OCI-LY7 (cell line): ENCODE data around the gene KRTAP12-2. TPM values are rescaled to one million over a fixed set of nuclear protein-coding genes. Genes with fewer than 3 reads are reported as not detected.

ENCODE experiments used
- BruUV-seq: library from RNA; stranded (reverse); fragments of 400-500 nt; replicated peaks from 2 replicates; lab custom pipeline; 2021; lab: Mats Ljungman, UMichigan
- CTCF ChIA-PET: fragments of 300-600 bp; sonication (Branson Sonifier 250); formaldehyde crosslinking; loops from one replicate; lab custom pipeline; 2022; ENCODE audit warnings: antibody characterized with exemption; ENCODE audit not compliant: unreplicated experiment; lab: Charles Lee
- POLR2A ChIA-PET: fragments of 300-600 bp; sonication (Branson Sonifier 250); formaldehyde crosslinking; loops from one replicate; lab custom pipeline; 2022; ENCODE audit warnings: antibody characterized with exemption; lab: Charles Lee
- DNase-seq: peaks from one replicate; pipeline ENCODE4 v3.0.0-alpha.2; 2015; ENCODE audit warnings: low spot score
- H2AFZ ChIP-seq: fragments of 200-600 bp; sonication (generic), shearing (Covaris generic); 2 replicates; pipeline ENCODE4 v1.6.1; 2014; ENCODE audit warnings: mild to moderate bottlenecking, antibody characterized with exemption, low read length, moderate library complexity
- H3K27ac ChIP-seq: fragments of 200-600 bp; sonication (generic); 2 replicates; pipeline ENCODE4 v1.5.1; 2014; ENCODE audit warnings: mixed run types, low read depth, mild to moderate bottlenecking, moderate library complexity, low read length, inconsistent platforms; ENCODE audit not compliant: poor library complexity, severe bottlenecking
- H3K36me3 ChIP-seq: fragments of 200-600 bp; sonication (generic); 2 replicates; pipeline ENCODE4 v1.6.1; 2014; ENCODE audit warnings: mild to moderate bottlenecking, antibody characterized with exemption, low read length, moderate library complexity, mixed read lengths; ENCODE audit not compliant: insufficient read depth
- H3K4me1 ChIP-seq: fragments of 200-600 bp; sonication (generic); 2 replicates; pipeline ENCODE4 v1.5.1; 2014; ENCODE audit warnings: mild to moderate bottlenecking, low read length; ENCODE audit not compliant: insufficient read depth, poor library complexity, severe bottlenecking
- H3K4me2 ChIP-seq: fragments of 200-600 bp; sonication (generic); 2 replicates; pipeline ENCODE4 v1.6.1; 2014; ENCODE audit warnings: mild to moderate bottlenecking, low read length
- H3K4me3 ChIP-seq: fragments of 200-600 bp; sonication (generic); 2 replicates; pipeline ENCODE4 v1.5.1; 2014; ENCODE audit warnings: mild to moderate bottlenecking, low read depth, low read length; ENCODE audit not compliant: poor library complexity, severe bottlenecking
- H3K79me2 ChIP-seq: fragments of 200-600 bp; sonication (generic); 2 replicates; pipeline ENCODE4 v1.6.1; 2016; ENCODE audit warnings: low read depth, mild to moderate bottlenecking, low read length, moderate library complexity, mixed read lengths; ENCODE audit not compliant: insufficient read depth
- H3K9me2 ChIP-seq: fragments of 200-600 bp; sonication (generic); 2 replicates; pipeline ENCODE4 v1.6.1; 2016; ENCODE audit warnings: mild to moderate bottlenecking, low read length, mixed read lengths; ENCODE audit not compliant: insufficient read depth
- H3K9me3 ChIP-seq: fragments of 200-600 bp; sonication (generic); 2 replicates; pipeline ENCODE4 v1.6.1; 2014; ENCODE audit warnings: mild to moderate bottlenecking, mixed run types, low read length, mixed read lengths
- H4K20me1 ChIP-seq: fragments of 200-600 bp; sonication (generic); 2 replicates; pipeline ENCODE4 v1.6.1; 2014; ENCODE audit warnings: mild to moderate bottlenecking, antibody characterized with exemption, low read length, moderate library complexity, mixed read lengths; ENCODE audit not compliant: insufficient read depth
- EZH2phosphoT487 ChIP-seq: fragments of 200-600 bp; sonication (generic); IDR thresholded peaks from 2 replicates; pipeline ENCODE4 v1.6.1; 2018; ENCODE audit warnings: low read depth, borderline replicate concordance, mild to moderate bottlenecking, mixed run types, antibody characterized with exemption, low read length, moderate library complexity, mixed read lengths
- intact Hi-C: fragments of 100-400 bp; cut with micrococcal nuclease; formaldehyde crosslinking; loops from one replicate; pipeline ENCODE4 v1.10.0; 2022; ENCODE audit not compliant: unreplicated experiment
- total RNA-seq, 2 experiments: library from RNA; depleted of rRNA in 1 of 2; stranded (reverse); fragments of >200 nt in 1 of 2; shearing (Covaris generic) in 1 of 2; gene quantifications; 2 replicates each; pipeline ENCODE4 v1.2.3, GENCODE V29; 2014 to 2022
- TF ChIP-seq, protein P1 (sequence below): fragments of 200-600 bp; sonication (generic); conservative IDR thresholded peaks from 2 replicates; pipeline ENCODE4 v1.5.1; 2014; ENCODE audit warnings: mild to moderate bottlenecking, antibody characterized with exemption, low read length, moderate library complexity, mixed read lengths

The KRTAP12-2 gene
- total RNA-seq, 2 experiments from 2014 or later = not detected

DNA sequence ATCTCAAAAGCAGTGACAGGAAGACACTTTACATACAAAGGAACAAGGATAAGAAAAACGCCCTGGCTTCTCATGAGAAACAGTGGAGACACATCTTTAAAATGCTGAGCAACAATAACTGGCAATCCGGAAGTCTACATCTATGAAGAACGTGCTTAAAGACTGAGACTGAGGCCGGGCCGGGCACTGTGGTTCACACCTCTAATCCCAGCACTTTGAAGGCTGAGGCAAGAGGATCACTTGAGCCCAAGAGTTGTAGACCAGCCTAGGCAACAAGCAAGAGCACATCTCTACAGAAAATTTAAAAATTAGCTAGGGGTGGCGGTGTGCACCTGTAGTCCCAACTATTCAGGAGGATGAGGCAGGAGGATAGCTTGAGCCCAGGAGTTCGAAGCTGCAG is 17.4 kb upstream of the KRTAP12-2 start:
- CTCF ChIA-PET = no interaction called here
- no peak overlapping the region for H2AFZ ChIP-seq
- intact Hi-C loops = no loop called here
- no peak overlapping the region for H3K4me2 ChIP-seq
- POLR2A ChIA-PET = no interaction called here
- H4K20me1 ChIP-seq = no peaks in the 10 kb centered on the region
- no peak overlapping the region for H3K4me3 ChIP-seq
- TF ChIP-seq, protein P1, sequence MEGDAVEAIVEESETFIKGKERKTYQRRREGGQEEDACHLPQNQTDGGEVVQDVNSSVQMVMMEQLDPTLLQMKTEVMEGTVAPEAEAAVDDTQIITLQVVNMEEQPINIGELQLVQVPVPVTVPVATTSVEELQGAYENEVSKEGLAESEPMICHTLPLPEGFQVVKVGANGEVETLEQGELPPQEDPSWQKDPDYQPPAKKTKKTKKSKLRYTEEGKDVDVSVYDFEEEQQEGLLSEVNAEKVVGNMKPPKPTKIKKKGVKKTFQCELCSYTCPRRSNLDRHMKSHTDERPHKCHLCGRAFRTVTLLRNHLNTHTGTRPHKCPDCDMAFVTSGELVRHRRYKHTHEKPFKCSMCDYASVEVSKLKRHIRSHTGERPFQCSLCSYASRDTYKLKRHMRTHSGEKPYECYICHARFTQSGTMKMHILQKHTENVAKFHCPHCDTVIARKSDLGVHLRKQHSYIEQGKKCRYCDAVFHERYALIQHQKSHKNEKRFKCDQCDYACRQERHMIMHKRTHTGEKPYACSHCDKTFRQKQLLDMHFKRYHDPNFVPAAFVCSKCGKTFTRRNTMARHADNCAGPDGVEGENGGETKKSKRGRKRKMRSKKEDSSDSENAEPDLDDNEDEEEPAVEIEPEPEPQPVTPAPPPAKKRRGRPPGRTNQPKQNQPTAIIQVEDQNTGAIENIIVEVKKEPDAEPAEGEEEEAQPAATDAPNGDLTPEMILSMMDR = no peak
- no peak for TF ChIP-seq EZH2phosphoT487
- H3K36me3 ChIP-seq = no peaks in the 10 kb centered on the region
- H3K79me2 ChIP-seq = no peaks in the 10 kb centered on the region
- H3K9me2 ChIP-seq = no peaks in the 10 kb centered on the region
- no peak for DNase-seq
- H3K9me3 ChIP-seq = no peaks in the 10 kb centered on the region
- no peak overlapping the region for H3K27ac ChIP-seq
- no TSS peak for BruUV-seq
- no peaks in the 10 kb centered on the region for H3K4me1 ChIP-seq

DNA sequence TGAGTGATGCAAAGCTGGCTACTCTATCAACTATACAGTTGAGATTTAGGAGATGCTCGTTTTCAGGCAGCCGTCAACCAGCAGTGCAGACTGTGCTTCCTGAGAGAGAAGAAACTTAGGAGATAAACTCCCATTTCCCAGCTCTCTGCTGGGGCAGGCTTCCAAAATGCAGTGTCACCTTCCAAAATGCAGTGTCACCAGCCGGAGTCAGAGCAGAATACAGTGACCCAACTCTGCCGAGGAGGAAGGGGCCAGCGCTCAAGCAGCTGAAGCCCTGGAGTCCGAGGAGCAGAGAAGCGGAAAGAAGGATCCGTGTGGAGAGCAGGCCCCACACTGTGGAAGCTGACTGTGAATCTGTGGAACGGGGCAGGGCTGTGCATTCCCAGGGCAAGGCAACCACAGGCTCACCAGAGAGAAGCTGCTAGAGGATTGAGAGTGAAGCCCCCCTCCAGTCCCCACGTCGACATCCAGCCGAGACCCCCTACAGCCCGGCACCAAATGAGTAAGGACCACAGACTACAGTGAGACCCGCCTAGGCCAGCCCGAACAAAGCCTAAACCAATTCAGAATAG is 15.9 kb upstream of the KRTAP12-2 start:
- POLR2A ChIA-PET = no interaction called here
- CTCF ChIA-PET = no interaction called here

More for the DNA sequence above, 15.9 kb upstream of the KRTAP12-2 start:
- Histone ChIP-seq H4K20me1 (no peaks in the 10 kb centered on the region), H3K4me1 (no peaks in the 10 kb centered on the region), H3K79me2 (no peaks in the 10 kb centered on the region), H3K27ac (no peak overlapping the region), H3K4me2 (no peak overlapping the region), H3K9me2 (no peaks in the 10 kb centered on the region), H3K9me3 (no peaks in the 10 kb centered on the region), H3K4me3 (no peak overlapping the region), H3K36me3 (no peaks in the 10 kb centered on the region), H2AFZ (no peak overlapping the region)
- TF ChIP-seq, protein P1 = no peak
- TF ChIP-seq EZH2phosphoT487 = no peak
- no TSS peak for BruUV-seq
- no peak for DNase-seq
- intact Hi-C loops = no loop called here
